HEK293T (cell line): Measurements from ENCODE around the gene SPATA6L.

Experiments used
- ARNT ChIP-seq: fragments of 450-650 bp; IDR thresholded peaks from 2 replicates; pipeline ENCODE4 v1.6.1; 2017; ENCODE audit warnings: mild to moderate bottlenecking
- CTBP1 ChIP-seq: fragments of 450-650 bp; IDR thresholded peaks from 2 replicates; pipeline ENCODE4 v1.6.1; 2016; ENCODE audit warnings: borderline replicate concordance
- FOXA1 ChIP-seq: fragments of 450-650 bp; IDR thresholded peaks from 2 replicates; pipeline ENCODE4 v1.6.1; 2016; ENCODE audit warnings: mild to moderate bottlenecking
- FOXK2 ChIP-seq: fragments of 450-650 bp; IDR thresholded peaks from 2 replicates; pipeline ENCODE4 v1.6.1; 2016; ENCODE audit warnings: mild to moderate bottlenecking
- FOXM1 ChIP-seq: fragments of 450-650 bp; IDR thresholded peaks from 2 replicates; pipeline ENCODE4 v1.6.1; 2017; ENCODE audit warnings: mild to moderate bottlenecking, borderline replicate concordance
- HDGF ChIP-seq: fragments of 450-650 bp; IDR thresholded peaks from 2 replicates; pipeline ENCODE4 v1.6.1; 2017; ENCODE audit warnings: antibody characterized with exemption, borderline replicate concordance
- NFRKB ChIP-seq: fragments of 450-650 bp; IDR thresholded peaks from 2 replicates; pipeline ENCODE4 v1.6.1; 2016; ENCODE audit warnings: mild to moderate bottlenecking, moderate library complexity
- PKNOX1 ChIP-seq: fragments of 450-650 bp; IDR thresholded peaks from 2 replicates; pipeline ENCODE4 v1.6.1; 2016
- SP1 ChIP-seq: fragments of 450-650 bp; IDR thresholded peaks from 2 replicates; pipeline ENCODE4 v1.6.1; 2017
- SUZ12 ChIP-seq: fragments of 450-650 bp; IDR thresholded peaks from 2 replicates; pipeline ENCODE4 v1.6.1; 2016; ENCODE audit warnings: mild to moderate bottlenecking
- TARDBP ChIP-seq: fragments of 450-650 bp; IDR thresholded peaks from 2 replicates; pipeline ENCODE4 v1.6.1; 2016
- ZNF384 ChIP-seq: fragments of 450-650 bp; IDR thresholded peaks from 2 replicates; pipeline ENCODE4 v1.6.1; 2016

GRCh38 chr9:4585135-4585534, 81.1 kb downstream of the SPATA6L start:
- TF ChIP-seq PKNOX1 (no peak), SUZ12 (no peak), FOXK2 (no peak), NFRKB (no peak), ARNT (no peak), FOXA1 (no peak), SP1 (no peak), HDGF (no peak), FOXM1 (no peak), CTBP1 (no peak), ZNF384 (no peak), TARDBP (no peak)
